ENCODE data around the gene PIGBOS1.
"Not testable (repeated sequence)": the region's sequence is repeated elsewhere in the genome, so short reads cannot be mapped to it uniquely, and the experiment has no call there.

PIGBOS1 gene, protein sequence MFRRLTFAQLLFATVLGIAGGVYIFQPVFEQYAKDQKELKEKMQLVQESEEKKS

DNA sequence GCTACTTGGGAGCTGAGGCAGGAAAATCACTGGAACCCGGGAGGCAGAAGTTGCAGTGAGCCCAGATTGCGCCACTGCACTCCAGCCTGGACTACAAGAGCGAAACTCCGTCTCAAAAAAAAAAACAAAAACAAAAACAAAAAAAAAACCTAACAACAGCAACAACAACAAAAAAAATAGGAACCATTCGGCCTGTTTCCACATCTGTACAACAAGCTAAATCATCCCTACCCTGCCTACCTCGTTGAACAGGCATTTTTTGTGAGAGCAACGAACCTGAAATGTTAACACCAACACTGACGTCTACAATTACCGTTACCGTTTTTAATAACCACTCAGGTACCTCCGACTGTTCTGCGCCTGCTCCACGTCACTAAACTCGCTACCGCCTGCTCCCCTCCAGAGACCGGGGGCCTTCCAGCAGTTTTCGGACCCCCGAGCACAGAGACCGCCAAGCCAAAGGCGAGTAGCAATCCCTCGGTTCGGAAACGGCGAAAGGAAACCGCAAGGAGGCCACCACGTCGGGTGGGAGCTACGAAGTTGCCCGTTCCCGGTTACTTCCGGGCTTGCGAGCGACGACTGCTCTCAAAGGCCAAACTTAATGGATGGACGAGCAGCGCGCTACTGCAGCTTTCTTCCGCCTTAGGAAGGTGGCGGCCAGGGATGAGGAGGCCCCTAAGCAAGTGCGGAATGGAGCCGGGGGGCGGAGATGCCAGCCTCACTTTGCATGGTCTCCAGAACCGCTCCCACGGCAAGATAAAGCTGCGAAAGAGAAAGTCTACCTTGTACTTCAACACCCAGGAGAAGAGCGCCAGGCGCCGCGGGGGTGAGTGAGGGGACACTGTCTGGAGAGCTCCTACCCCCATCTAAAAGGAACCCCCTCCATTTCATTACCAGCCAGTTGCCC, at the start of gene PIGBOS1, which contains the start of gene PIGB:
Gene PIGBOS1 (minus strand): TSS at position 536 of the 907 bp plus-strand sequence. CDS start 1,331 bp downstream, outside the sequence.
Gene PIGB (plus strand): TSS at position 635 of the 907 bp plus-strand sequence. CDS start 29 bp downstream, at position 664.
- DNase-seq (ENCODE audit: low spot score) = peak; percentile 87

DNA sequence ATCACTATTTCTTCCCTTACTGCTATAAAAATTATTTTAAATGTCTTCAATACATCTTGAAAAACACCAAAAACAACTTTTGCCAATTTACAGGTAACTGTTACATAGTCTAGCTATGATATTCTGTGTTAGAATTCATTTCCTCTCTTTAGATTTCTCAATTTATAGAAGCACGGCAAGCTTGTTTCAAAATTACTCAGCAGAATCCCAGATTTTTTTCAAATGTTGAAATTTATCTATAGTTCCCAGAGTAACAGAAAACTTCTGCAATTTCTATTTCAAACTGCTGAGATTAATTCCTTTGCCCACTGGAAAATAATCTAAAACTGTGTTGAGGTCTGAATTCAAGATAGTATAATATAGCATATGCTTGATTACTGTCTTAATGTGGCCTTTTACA, 48.1 kb upstream of the PIGBOS1 start:
- DNase-seq (ENCODE audit: low spot score) = no peak

DNA sequence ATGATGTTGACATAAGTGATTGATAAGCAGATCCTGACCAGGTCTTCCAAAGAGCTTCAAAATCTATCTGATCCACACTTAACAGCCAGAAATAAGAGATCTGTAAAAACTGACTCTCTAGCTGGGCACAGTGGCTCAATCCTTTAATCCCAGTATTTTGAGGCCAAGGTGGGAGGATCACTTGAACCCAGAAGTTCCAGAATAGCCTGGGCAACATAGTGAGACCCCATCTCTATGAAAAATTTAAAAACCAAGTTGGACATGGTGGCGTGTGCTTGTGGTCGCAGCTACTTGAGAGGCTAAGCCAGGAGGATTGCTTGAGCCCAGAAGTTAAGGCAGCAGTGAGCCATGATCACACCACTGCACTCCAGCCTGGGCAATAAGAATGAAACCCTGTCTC, 43.7 kb upstream of the PIGBOS1 start:
- no peak for DNase-seq (ENCODE audit: low spot score)

DNA sequence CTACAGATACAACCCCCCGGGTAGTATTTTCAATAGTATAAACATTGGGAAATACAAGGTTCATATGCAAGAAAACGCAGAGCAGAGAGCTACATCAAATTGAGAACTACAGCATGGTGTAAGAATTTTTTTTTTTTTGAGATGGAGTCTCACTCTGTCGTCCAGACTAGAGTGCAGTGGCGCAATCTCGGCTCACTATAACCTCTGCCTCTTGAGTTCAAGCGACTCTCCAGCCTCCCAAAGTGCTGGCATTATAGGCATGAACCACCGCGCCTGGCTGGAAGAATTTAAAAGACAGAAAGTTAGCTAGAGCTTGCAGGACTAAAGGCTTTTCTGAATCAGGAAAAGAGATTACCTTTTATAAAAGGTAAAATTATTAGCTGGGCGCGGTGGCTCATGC, 42.1 kb upstream of the PIGBOS1 start:
- DNase-seq (ENCODE audit: low spot score) = no peak

DNA sequence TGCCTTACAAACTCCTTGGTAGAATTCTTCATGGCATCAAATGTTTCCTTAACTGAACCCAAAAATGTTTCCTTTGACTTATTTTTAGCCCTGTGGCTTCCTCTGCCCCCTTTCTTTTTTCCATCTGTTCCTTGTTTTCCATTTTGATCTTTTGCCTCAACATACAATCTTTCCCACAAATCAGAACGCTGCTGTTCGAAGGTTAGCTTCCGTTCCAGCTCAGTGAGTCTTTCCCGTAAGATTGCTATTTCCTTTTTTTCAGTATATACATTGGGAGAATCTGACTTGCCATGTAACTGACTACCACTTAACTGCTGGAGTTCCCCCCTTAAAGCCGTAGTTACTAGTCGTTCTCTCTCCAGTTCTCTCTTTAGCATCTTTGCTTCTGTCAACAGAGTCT, 41.3 kb upstream of the PIGBOS1 start:
- DNase-seq (ENCODE audit: low spot score) = no peak

DNA sequence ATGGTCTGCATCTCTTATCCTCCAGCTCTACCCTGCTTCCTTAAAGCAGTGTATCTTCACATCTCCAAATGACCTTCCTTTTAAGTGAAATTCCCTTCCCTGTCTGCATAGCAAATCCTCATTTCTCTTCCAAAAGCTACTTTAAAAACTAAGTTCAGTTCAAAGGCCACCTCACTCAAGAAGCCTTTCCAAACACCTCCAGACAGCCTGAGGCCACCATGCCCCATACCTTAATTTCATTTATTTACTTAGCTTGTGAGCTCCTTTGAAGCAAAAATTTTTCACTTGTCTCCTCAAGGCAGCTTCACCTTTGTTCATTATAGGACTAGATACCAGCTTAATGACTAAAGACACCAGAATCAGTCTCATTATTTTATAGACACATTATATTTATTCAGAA, 39.5 kb upstream of the PIGBOS1 start:
- DNase-seq (ENCODE audit: low spot score) = no peak

DNA sequence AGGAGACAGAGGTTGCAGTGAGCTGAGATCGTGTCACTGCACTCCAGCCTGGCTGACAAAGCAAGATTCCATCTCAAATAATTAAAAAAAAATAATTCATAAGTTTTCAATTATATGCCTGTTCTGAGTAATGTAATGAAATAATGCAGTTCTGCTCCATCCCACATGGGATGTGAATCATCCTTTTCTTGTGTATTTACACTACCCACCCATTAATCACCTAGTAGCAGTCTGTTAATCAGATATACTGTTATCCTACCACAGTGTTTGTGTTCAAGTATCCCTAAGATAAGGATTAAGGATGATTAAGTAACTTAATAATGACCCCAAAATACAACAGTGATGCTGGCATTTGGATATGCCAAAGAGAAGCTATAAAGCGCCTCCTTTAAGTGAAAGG, 38.9 kb upstream of the PIGBOS1 start:
- no peak for DNase-seq (ENCODE audit: low spot score)

DNA sequence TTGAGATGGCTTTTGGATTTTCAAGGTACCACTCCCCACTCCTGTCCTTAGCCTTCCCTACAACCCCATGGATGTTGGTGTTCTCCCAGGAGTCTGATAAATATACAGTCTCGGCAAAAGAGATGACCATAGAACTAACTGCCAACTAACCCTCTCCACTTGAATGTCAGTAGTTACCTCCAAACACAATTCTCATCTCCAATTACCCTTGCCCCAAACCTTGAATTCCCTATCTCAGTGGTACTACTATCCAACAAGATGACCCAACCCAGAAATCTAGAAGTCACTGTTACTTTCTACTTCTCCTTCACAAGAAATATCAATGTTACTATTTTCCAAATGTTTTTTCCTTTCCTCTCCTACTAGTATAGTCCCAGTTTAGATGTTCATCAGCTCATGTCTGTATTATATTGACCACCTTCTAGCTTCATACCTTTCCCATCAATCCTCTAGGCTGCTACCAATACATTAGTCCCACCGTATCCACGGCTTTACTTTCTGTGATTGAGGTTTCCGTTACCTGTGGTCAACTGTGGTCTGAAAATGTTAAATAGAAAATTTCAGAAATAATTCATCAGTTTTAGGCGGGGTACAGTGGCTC, 38.2 kb upstream of the PIGBOS1 start:
- no peak for DNase-seq (ENCODE audit: low spot score)

DNA sequence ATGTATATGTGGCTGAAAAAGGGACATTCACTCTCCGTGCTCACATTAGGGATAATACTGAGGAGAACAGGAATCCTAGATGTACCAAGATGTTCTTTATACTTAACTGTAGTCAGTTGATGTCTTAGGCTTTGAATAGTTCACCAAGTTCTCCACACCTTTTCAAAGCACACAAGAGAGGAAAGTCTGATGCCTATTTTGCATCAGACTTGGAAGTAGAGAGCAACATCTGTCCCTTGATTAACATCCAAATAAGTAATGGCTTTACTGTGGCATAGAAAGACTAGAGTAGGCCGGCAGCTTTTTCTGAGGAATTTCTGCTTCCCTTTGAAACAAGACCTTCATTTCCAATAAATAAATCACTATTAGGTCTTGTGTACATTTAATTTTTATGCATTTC, 34.1 kb upstream of the PIGBOS1 start:
- no peak for DNase-seq (ENCODE audit: low spot score)

DNA sequence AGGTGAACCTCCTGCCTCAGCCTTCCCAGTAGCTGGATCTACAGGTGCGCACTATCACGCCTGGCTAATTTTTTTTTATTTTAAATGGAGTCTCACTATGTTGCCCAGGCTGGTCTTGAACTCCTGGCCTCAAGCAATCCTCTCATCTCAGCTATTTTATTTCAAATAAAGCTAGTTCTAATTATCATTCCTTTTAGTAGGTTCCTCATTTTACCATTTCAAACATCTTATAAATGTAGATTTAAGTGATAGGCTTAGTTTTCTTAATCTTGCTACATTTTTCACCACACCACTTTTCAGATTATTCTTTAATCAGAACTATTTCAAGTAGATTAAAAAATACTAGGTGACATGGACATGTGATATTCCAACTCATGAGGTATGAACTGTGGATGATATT, 30.4 kb upstream of the PIGBOS1 start:
- DNase-seq (ENCODE audit: low spot score) = no peak

DNA sequence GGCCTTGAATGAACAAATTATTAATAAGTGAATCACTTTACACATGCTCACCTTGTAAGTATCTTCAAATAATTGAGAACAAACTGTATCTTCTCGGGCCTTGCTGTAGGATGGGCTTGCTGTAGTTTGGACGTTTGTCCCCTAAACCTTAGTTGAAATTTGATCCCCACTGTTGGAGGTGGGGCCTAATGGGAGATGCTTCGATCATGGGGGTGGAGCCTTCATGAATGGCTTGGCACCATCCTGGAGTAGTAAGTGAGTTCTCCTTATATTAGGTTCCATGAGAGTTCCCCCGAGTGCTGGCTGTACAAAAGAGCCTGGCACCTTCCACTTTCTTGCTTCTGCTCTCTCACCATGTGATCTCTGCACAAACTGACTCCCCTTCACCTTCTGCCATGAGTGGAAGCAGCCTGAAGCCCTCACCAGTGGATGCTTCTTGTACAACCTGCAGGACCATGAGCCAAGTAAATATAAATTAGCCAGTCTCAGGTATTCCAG, 29.4 kb upstream of the PIGBOS1 start:
- DNase-seq (ENCODE audit: low spot score) = no peak

DNA sequence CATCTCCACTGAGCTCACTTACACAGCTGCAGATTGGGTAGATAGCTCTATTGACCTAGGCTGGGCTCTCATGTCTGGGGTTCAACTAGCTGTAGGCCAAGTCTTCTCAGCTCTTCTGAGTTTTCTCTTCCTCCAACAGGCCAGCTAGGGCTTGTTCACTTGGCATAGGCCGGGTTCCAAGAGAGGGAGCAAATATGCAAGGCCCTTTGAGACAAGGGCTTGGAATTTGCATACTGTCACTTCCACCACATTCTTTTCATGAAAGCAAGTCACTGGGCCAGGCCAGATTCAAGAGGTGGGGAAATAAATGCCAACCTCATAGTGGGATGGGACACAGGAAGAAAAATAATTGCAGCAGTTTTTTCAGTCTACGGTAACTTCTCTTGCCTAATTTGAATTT, 25.3 kb upstream of the PIGBOS1 start:
- DNase-seq (ENCODE audit: low spot score) = no peak

DNA sequence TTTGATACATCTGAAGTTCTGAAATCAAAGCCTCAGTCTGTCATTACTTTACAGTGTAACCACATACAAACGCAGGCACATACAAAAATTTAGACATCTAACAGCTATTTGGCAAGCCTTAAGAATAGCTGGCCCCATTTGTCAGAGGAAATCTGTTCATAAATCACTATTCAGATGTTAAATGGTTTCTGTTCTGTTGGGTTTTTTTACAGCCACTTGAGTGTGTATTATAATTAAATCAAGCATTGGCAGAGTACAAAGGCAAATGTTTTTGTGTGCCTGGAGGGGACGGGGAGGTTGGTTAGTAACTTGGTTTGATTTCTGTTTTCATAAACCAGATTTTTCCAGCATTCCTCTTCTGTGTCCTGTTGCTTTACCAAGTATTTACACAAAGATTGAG, 24.2 kb upstream of the PIGBOS1 start:
- no peak for DNase-seq (ENCODE audit: low spot score)

DNA sequence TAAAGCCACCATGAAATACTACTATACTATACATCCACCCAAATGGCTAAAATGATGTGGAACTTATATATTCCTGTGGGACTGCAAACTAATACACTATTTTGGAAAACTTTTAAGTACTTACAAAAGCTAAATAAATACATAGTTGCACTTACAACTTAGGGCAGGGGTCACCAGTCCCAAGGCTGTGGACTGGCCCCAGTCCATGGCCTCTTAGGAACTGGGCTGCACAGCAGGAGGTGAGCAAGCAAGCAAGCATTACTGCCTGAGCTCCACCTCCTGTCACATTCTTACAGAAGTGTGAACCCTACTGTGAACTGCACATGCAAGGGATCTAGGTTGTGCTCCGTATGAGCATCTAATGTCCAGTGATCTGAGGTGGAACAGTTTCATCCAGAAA, 18.2 kb upstream of the PIGBOS1 start:
- DNase-seq (ENCODE audit: low spot score) = no peak

DNA sequence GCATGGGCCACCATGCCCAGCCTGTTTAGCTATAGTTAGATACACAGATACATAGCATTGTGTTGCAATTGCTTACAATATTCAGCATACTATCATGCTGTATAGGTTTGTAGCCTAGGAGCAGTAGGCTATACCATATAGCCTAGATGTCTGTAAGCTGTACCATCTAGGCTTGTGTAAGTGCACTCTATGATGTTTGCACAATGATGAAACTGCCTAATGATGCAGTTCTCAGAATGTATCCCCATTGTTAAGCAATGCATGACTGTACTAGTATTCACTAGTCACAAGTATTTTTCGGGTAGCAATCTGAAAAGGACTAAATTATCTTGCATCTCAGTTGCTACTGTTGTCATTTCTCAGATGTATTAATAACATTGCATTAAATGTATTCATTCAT, 16.1 kb upstream of the PIGBOS1 start:
- no peak for DNase-seq (ENCODE audit: low spot score)

DNA sequence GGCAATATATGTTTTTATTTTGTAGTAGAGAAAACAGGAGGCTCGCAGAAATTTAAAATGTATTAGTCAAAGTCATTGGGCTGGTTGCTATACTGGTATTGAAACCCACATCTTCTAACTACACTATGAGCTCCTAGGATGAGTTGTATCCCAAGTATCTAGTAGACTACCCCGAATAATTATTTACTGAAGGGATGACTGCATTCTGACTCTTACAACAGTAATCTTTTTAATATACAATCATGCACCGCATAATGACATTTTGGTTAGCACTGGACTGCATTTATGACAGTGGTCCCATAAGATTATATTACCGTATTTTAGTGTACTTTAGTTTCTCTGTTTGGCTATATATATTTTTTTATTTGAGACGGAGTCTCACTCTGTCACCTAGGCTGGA, 15.4 kb upstream of the PIGBOS1 start:
- DNase-seq (ENCODE audit: low spot score) = no peak

DNA sequence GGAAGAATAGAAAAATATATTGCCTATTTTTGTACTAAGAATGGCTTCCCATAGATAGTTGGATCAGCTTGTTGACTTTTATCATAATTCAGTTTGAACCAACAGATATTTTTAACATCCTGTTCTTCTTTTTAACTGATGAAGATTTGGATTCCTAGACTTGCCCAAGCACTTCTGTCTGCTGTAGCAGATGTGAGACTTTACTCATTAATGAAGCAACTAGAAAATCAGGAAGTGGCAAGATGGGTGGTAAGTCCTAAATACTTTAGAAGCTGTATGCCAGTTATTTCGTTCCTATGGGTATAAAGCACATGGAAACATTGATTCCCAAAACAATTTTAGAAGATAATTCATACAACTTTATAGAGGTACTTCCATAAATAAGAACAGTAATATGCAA, 8.5 kb upstream of the PIGBOS1 start:
- no peak for DNase-seq (ENCODE audit: low spot score)

DNA sequence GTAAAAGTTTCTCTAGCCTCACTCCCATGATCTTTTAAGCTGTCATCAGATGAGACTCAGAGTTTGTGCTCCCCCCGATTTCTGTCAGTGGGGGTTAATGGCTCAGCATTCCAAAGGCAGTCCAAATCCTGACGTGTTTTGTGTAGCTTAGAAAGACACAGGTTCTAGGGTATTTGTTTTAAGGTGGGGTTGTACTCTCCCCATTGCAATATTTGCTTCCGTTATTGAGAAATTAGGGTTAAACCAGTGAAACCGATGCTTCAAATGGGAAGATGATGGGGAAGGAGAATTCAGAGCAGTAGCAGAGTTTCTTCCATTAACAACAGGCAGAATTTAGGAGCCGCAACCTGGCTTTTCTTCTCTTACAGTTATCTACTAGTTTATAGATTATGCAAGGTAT, 3.5 kb upstream of the PIGBOS1 start:
- DNase-seq (ENCODE audit: low spot score) = no peak

DNA sequence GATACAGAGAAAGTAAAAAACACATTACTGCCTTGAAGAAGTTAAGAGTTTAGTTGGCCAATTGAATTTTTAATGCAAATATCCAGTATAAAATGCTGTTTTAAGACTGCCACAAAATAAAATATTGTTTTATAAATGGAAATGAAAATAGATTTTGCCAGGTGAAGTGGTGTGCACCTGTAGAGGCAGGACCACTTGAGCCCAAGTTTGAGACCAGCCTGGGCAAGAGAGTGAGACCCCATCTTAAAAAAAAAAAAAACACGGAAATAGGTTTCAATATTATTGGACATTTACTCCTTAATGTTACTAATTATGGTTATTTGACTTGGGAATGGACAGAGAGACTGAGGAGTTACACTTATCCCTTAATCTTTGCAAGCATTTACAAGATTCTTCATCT, 2.0 kb upstream of the PIGBOS1 start:
- DNase-seq (ENCODE audit: low spot score) = no peak

DNA sequence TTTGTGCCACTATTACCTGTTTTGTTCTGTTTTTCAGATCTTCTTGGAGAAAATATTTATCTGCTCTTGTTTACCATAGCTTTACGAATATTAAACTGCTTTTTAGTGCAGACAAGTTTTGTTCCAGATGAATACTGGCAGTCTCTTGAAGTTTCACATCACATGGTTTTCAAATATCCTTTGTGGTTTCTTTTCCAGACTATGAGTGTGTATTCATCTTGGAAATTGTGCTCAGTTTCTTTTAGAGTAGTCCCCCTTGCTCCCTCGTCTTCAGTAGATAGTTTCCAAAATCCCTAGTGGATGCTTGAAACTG, 1.3 kb upstream of the PIGBOS1 start:
- no peak for DNase-seq (ENCODE audit: low spot score)

DNA sequence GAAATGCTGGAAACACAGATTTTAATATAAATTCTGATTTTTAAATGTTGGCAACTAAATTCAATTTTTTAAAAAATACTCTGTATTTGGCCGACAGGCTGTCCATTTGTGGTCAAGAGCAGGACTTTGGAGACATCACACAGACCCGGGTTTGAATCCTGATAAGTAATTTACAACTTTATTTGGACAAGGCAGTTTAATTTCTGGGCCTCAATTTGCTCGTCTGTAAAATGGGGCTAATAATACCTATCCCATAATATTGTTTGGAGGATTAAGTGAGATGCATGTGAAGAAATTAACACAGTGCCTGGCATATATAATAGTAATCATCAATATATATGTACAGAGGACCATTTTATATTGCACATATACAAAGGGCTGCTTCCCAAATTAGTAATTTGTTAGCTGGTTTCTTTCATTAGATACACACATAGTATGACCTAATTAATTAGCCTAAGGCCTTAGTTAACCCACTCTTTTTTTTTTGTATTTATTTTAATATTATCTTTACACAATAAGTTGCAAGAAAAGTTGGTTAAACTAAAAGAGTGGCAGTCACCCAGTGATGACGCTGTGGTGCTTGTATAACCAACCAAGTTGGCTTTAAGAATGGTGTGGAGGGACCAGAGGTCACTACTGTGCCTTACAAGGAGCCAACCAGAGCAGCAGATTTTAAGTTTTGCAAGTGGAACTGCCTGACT, 764 bp upstream of the PIGBOS1 start:
- DNase-seq (ENCODE audit: low spot score) = no peak

DNA sequence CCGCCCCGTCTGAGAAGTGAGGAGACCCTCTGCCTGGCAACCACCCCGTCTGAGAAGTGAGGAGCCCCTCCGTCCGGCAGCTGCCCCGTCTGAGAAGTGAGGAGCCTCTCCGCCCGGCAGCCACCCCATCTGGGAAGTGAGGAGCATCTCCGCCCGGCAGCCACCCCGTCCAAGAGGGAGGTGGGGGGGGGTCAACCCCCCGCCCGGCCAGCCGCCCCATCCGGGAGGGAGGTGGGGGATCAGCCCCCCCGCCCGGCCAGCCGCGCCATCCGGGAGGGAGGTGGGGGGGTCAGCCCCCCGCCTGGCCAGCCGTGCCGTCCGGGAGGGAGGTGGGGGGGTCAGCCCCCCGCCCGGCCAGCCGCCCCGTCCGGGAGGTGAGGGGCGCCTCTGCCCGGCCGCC, 16.1 kb downstream of the PIGBOS1 start:
- DNase-seq (ENCODE audit: low spot score) = not testable (repeated sequence)

DNA sequence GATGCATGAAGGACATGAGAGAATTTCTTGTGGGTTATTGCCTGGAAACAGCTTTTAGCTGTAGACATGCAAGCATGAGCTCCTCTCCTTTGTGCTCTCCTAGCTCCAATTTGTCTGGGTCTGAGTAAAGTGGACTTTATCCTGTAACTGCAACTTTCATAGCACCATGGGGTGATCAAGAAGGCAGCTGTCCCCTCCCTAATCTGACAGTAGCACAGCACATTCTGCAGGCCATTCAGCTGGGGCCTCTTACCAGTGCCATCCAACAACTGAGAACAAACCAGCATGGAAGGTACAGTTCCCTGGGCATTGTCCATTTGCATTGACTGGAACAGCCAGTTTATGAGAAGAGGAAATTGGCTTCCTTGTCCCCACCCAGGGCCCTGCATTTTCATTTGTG, 21.6 kb downstream of the PIGBOS1 start:
- no peak for DNase-seq (ENCODE audit: low spot score)
